Omental fat pad (tissue), 4 donors: Measurements from ENCODE around the gene ACD. TPM values are rescaled to one million over a fixed set of nuclear protein-coding genes. Genes with fewer than 3 reads are reported as not detected.

Source experiments
- ATAC-seq: fragments of 150-250 bp; one replicate; pipeline ENCODE4 v1.9.1; 2016; ENCODE audit warnings: mild to moderate bottlenecking, moderate library complexity; ENCODE audit not compliant: low FRiP score
- DNase-seq: peaks from one replicate; pipeline ENCODE4 v3.0.0-alpha.2; 2019; ENCODE audit warnings: low spot score
- total RNA-seq, 4 donors: library from RNA; depleted of rRNA; stranded (reverse); fragments of >200 nt; gene quantifications; one replicate each; pipeline ENCODE4 v1.1.0, GENCODE V29; 2016
- TF ChIP-seq, protein P1 (sequence below), 3 donors: fragments of 450-650 bp; IDR thresholded peaks; one replicate each; pipeline ENCODE4 v1.5.1; 2016 to 2017; ENCODE audit warnings: antibody characterized with exemption in 3 of 3, mild to moderate bottlenecking in 3 of 3, moderate library complexity in 2 of 3

The ACD gene
- total RNA-seq, 4 donors from 2014 or later, result 9.5 to 21.3 (median 18.4) TPM

DNA sequence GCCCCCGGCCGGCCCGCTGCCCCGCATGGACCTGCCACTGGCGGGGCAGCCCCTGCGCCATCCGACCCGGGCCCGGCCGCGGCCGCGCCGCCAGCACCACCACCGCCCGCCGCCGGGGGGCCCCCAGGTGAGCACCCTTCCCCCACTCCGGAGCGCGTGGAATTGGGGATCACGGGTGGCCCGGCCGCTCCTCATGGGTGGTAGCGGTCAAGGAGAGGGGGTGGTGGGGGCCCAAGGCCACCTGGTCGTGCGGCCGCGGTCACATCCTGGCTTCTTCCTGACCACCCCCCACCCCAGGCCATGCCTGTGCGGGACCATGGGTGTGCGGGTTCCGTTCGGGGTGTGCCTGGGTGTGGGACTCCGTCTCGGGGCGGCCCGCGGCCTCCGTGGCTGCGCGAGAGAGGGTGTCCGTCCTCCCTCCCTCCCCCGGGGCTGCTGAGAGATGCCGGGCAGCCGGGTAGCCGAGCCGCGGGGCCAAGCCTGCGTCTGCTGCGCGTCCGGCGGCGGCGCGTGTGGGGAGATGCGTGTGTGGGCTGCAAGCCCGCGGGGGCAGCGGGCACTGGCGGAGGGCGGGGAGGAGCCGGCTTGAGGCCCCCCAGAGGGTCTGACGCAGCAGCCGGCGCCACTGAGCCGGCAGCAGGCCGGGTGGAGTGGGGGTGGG is 6.8 kb downstream of the ACD start:
- DNase-seq (no peak), ATAC-seq (no peak)
- TF ChIP-seq, protein P1, sequence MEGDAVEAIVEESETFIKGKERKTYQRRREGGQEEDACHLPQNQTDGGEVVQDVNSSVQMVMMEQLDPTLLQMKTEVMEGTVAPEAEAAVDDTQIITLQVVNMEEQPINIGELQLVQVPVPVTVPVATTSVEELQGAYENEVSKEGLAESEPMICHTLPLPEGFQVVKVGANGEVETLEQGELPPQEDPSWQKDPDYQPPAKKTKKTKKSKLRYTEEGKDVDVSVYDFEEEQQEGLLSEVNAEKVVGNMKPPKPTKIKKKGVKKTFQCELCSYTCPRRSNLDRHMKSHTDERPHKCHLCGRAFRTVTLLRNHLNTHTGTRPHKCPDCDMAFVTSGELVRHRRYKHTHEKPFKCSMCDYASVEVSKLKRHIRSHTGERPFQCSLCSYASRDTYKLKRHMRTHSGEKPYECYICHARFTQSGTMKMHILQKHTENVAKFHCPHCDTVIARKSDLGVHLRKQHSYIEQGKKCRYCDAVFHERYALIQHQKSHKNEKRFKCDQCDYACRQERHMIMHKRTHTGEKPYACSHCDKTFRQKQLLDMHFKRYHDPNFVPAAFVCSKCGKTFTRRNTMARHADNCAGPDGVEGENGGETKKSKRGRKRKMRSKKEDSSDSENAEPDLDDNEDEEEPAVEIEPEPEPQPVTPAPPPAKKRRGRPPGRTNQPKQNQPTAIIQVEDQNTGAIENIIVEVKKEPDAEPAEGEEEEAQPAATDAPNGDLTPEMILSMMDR (IDR thresholded peaks at IDR 0.05), result no peak

DNA sequence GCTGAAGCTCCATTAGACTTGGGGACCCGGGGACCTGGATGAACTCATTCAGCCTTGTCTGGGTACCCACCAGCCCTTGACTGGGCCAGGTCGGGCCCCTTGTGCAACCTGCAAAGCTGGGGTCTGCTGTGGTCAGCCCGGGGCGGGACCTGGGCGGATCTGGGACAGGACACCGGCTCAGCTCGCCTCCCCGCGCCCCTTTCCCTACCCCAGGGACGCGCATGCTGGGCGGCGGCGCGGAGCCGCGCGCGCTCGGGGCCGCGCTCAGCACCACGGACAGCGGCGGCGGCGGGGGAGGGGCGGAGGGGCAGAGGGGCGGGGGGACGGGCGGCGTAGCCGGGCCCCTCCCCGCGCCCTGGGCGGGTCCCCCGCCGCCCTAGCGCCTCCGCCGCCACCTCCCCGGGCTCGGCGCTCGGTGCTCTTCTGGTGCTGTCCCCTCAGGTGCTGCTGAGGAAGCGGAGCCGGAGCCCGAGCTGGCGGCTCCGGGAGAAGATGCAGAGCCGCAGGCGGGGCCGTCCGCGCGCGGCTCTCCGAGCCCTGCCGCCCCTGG is 7.4 kb downstream of the ACD start:
- no peak for ATAC-seq
- TF ChIP-seq, protein P1 (IDR thresholded peaks at IDR 0.05), result no peak
- no peak for DNase-seq

DNA sequence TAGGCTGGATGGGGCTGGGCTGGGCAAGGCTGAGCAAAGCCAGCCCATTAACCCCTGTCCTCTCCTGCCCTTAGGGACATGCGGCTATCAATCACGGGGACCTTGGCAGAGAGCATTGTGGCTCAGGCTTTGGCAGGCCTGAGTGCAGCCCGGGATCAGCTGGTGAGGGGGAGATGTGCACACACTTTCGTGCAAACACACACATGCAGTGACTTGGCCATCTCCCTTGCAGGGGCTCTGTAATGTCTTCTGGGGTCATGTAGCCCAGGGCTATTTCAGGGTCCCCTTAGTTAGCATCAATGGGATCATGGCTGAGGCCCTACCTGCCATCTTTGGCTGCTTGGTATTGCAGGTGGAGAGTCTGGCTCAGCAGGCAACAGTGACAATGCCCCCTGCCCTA is 8.2 kb downstream of the ACD start:
- ATAC-seq, result no peak

DNA sequence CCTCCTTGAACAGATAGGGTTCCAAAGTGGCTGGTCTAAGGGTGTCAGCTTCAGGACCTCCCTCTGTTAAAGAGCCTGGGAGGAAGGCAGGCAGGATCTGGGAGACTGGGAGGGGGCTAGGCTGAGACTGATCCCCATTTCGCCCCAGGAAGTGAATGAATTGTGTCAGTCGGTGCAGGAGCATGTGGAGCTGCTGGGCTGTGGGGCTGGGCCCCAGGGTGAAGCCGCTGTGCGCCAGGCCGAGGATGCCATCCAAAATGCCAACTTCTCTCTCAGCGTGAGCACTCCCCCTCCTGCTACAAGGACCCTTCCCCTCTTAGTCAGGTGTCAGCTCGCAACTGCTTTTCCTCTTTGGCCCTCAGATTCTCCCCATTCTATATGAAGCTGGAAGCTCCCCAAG is 9.0 kb downstream of the ACD start:
- no peak for ATAC-seq
- TF ChIP-seq, protein P1 (IDR thresholded peaks at IDR 0.05), result no peak

More for the DNA sequence above, 8.2 kb downstream of the ACD start:
- DNase-seq, result no peak
- TF ChIP-seq, protein P1 (IDR thresholded peaks at IDR 0.05), result no peak

DNA sequence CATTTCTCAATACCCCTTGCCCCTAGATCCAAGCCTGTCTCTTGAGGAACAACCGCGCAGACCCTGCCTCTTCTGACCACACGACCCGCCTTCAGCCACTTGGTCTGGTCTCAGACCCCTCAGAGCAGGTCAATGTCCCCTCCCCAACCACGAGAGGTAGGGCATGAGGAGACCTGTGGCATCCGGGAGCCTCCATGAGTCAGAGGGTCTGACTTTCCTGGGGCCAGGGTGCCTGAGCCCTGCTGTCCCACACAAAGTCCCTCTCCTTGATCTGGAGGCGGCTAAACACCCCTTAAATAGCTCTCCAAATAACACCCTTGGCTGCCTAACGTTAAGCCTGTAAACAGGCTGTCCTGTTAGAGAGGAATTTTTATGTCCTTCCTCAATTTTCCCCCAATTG is 10.0 kb downstream of the ACD start:
- DNase-seq (no peak), ATAC-seq (no peak)
- TF ChIP-seq, protein P1 (IDR thresholded peaks at IDR 0.05), result no peak

More for the DNA sequence above, 9.0 kb downstream of the ACD start:
- DNase-seq, result no peak

DNA sequence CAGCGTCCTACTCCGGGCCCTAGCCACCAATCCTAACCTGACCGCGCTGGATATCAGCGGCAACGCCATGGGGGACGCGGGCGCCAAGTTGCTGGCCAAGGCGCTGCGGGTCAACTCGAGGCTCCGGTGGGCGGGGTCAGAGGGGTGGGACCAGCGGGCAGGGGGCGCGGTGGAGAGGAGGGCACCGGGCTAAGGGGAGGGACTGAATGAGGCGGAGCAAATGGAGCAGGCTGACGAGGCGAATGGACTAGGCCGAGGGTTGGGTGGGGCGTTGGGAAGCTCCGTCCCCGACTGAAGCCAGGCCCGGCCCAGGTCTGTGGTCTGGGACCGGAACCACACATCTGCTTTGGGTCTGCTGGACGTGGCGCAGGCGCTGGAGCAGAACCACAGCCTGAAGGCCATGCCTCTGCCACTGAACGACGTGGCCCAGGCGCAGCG is 10.5 kb downstream of the ACD start:
- ATAC-seq, result peak; percentile 24
- no peak for DNase-seq
- TF ChIP-seq, protein P1 (IDR thresholded peaks at IDR 0.05), result no peak
